LHCN-M2 (cell line): ENCODE measurements around the gene CFP. TPM values are rescaled to one million over a fixed set of nuclear protein-coding genes. Genes with fewer than 3 reads are reported as not detected.
A peak's percentile ranks its signal among the peaks of the same experiment; 100 is the strongest.
"Not testable (repeated sequence)": the region's sequence is repeated elsewhere in the genome, so short reads cannot be mapped to it uniquely, and the experiment has no call there.

Experiments
- DNase-seq: peaks from one replicate; pipeline ENCODE4 v3.0.0-alpha.2; 2012; ENCODE audit warnings: low read depth
- polyA plus RNA-seq: library from polyadenylated mRNA; unstranded; fragments of >200 nt; gene quantifications from one replicate; pipeline ENCODE4 v1.2.1, GENCODE V29; 2012; ENCODE audit warnings: missing spikeins
- total RNA-seq: library from RNA; depleted of rRNA; stranded (reverse); fragments of >200 nt; gene quantifications from 2 replicates; pipeline ENCODE4 v1.2.3, GENCODE V29; 2014; rRNA removed

The CFP gene
- 0.34 TPM in 1 of 2 replicates, not detected in the other for total RNA-seq
- 0.30 TPM for polyA plus RNA-seq

- no peak for DNase-seq
Observed at GRCh38 chrX:47629419-47630200, at the start of gene CFP. TSS of gene CFP (minus strand) at chrX:47629930. CDS start at chrX:47629844, 86 bp downstream.

- DNase-seq, result not testable (repeated sequence)
Observed at GRCh38 chrX:47675959-47676859, 46.5 kb upstream of the CFP start.

- DNase-seq, result no peak
Observed at GRCh38 chrX:47674776-47675175, 45.0 kb upstream of the CFP start.

GRCh38 chrX:47665797-47666196 is 36.1 kb upstream of the CFP start:
- not testable (repeated sequence) for DNase-seq

- no peak for DNase-seq
Observed at GRCh38 chrX:47664737-47665136, 35.0 kb upstream of the CFP start.

- peak; percentile 95 for DNase-seq
Observed at GRCh38 chrX:47662144-47662657, 32.5 kb upstream of the CFP start.

- DNase-seq, result no peak
Observed at GRCh38 chrX:47661539-47661938, 31.8 kb upstream of the CFP start.

GRCh38 chrX:47659421-47659726 is 29.6 kb upstream of the CFP start:
- no peak for DNase-seq

GRCh38 chrX:47658684-47659420 is 29.1 kb upstream of the CFP start, which contains the start of gene UXT:
TSS of gene UXT (minus strand) at chrX:47659180. CDS start at chrX:47658927, 253 bp downstream.
- peak; percentile 93 for DNase-seq

GRCh38 chrX:47658301-47658683 is 28.6 kb upstream of the CFP start:
- no peak for DNase-seq

- DNase-seq, result no peak
Observed at GRCh38 chrX:47651043-47651905, 21.5 kb upstream of the CFP start.

- DNase-seq, result peak; percentile 97
Observed at GRCh38 chrX:47650164-47651042, 20.7 kb upstream of the CFP start, which contains the start of gene ELK1. TSS of gene ELK1 (minus strand) at chrX:47650563. CDS start at chrX:47641441, 9,122 bp downstream.

- no peak for DNase-seq
Observed at GRCh38 chrX:47649781-47650163, 20.0 kb upstream of the CFP start.

- no peak for DNase-seq
Observed at GRCh38 chrX:47649271-47649670, 19.5 kb upstream of the CFP start.

- no peak for DNase-seq
Observed at GRCh38 chrX:47648376-47648775, 18.6 kb upstream of the CFP start.

GRCh38 chrX:47646636-47647035 is 16.9 kb upstream of the CFP start:
- DNase-seq, result no peak

GRCh38 chrX:47645530-47645929 is 15.8 kb upstream of the CFP start:
- DNase-seq, result no peak

- peak; percentile 21 for DNase-seq
Observed at GRCh38 chrX:47644557-47645091, 14.9 kb upstream of the CFP start.

- no peak for DNase-seq
Observed at GRCh38 chrX:47643926-47644325, 14.2 kb upstream of the CFP start.
